Mesendoderm (in vitro differentiated cells): Measurements from ENCODE around the gene CD47.

ENCODE experiments used
- DNase-seq: peaks from one replicate; pipeline ENCODE4 v3.0.0; 2013
- H2AK5ac ChIP-seq: 2 replicates; pipeline ENCODE4 v1.6.1; 2013; ENCODE audit warnings: low read length, inconsistent platforms
- H2BK120ac ChIP-seq: 2 replicates; pipeline ENCODE4 v1.6.1; 2013; ENCODE audit warnings: low read depth, mild to moderate bottlenecking, low read length, moderate library complexity, mixed read lengths
- H2BK15ac ChIP-seq: replicated peaks from 2 replicates; pipeline ENCODE4 v1.6.1; 2013; ENCODE audit warnings: low read depth, mild to moderate bottlenecking, moderate library complexity
- H2BK5ac ChIP-seq: 2 replicates; pipeline ENCODE4 v1.6.1; 2013; ENCODE audit warnings: low read length, inconsistent platforms
- H3K18ac ChIP-seq: 2 replicates; pipeline ENCODE4 v1.6.1; 2013; ENCODE audit warnings: mild to moderate bottlenecking, low read length, mixed read lengths
- H3K23ac ChIP-seq: one replicate; pipeline ENCODE4 v1.6.1; 2013; ENCODE audit warnings: low read length
- H3K27ac ChIP-seq: 2 replicates; pipeline ENCODE4 v1.5.1; 2013; ENCODE audit warnings: low read depth, mild to moderate bottlenecking, inconsistent platforms, low read length, moderate library complexity
- H3K27me3 ChIP-seq: 2 replicates; pipeline ENCODE4 v1.6.1; 2013; ENCODE audit warnings: low read length, control low read depth, mild to moderate bottlenecking, inconsistent platforms; ENCODE audit not compliant: insufficient read depth, poor library complexity
- H3K36me3 ChIP-seq: 2 replicates; pipeline ENCODE4 v1.6.1; 2013; ENCODE audit warnings: low read length, inconsistent platforms; ENCODE audit not compliant: control insufficient read depth, insufficient read depth
- H3K4ac ChIP-seq: one replicate; pipeline ENCODE4 v1.6.1; 2013; ENCODE audit warnings: low read depth, mild to moderate bottlenecking, low read length, moderate library complexity
- H3K4me1 ChIP-seq: 2 replicates; pipeline ENCODE4 v1.6.1; 2013; ENCODE audit warnings: low read depth, low read length, inconsistent platforms; ENCODE audit not compliant: control insufficient read depth
- H3K4me2 ChIP-seq: 2 replicates; pipeline ENCODE4 v1.6.1; 2013; ENCODE audit warnings: low read length
- H3K4me3 ChIP-seq: 2 replicates; pipeline ENCODE4 v1.5.1; 2013; ENCODE audit warnings: mild to moderate bottlenecking, low read length
- H3K56ac ChIP-seq: one replicate; pipeline ENCODE4 v1.6.1; 2013; ENCODE audit warnings: low read length
- H3K79me1 ChIP-seq: 2 replicates; pipeline ENCODE4 v1.6.1; 2013; ENCODE audit warnings: low read length, inconsistent platforms
- H3K79me2 ChIP-seq: 2 replicates; pipeline ENCODE4 v1.6.1; 2013; ENCODE audit warnings: mild to moderate bottlenecking, low read length; ENCODE audit not compliant: control insufficient read depth, insufficient read depth
- H3K9ac ChIP-seq: 2 replicates; pipeline ENCODE4 v1.6.1; 2013; ENCODE audit warnings: low read length, inconsistent platforms
- H4K5ac ChIP-seq: one replicate; pipeline ENCODE4 v1.6.1; 2013; ENCODE audit warnings: low read length
- H4K8ac ChIP-seq: one replicate; pipeline ENCODE4 v1.6.1; 2013; ENCODE audit warnings: low read depth, mild to moderate bottlenecking, control low read depth, low read length, moderate library complexity
- WGBS: extraction: QIAGEN DNeasy Blood & Tissue Kit; methylation state at CpG from one replicate; pipeline ENCODE4 v1.1.7; 2013; ENCODE audit warnings: low lambda C conversion rate, missing lambda C conversion rate; ENCODE audit not compliant: insufficient coverage; ENCODE audit errors: extremely low coverage; 5-methylcytosine and 5-hydroxymethylcytosine counted together

The CD47 gene

GRCh38 chr3:108092501-108092900 is 1.7 kb upstream of the CD47 start:
- H3K4me3 ChIP-seq = no peak overlapping the region
- H3K27ac ChIP-seq = no peak overlapping the region
- no peak overlapping the region for H3K23ac ChIP-seq
- H3K79me2 ChIP-seq = no peaks in the 10 kb centered on the region
- peaks cover 7% of the 10 kb centered on the region for H3K27me3 ChIP-seq
- H2AK5ac ChIP-seq = no peak overlapping the region
- H4K8ac ChIP-seq = no peak overlapping the region
- no peak overlapping the region for H2BK15ac ChIP-seq
- no peak for DNase-seq
- no peak overlapping the region for H3K18ac ChIP-seq
- no CpG with 5 or more reads among the region's 3 CpGs for WGBS
- no peaks in the 10 kb centered on the region for H3K36me3 ChIP-seq
- no peak overlapping the region for H3K9ac ChIP-seq
- no peak overlapping the region for H2BK120ac ChIP-seq
- no peak overlapping the region for H3K4me2 ChIP-seq
- no peaks in the 10 kb centered on the region for H3K4me1 ChIP-seq
- H3K79me1 ChIP-seq = no peaks in the 10 kb centered on the region
- no peak overlapping the region for H3K4ac ChIP-seq
- H3K56ac ChIP-seq = no peak overlapping the region
- no peak overlapping the region for H4K5ac ChIP-seq
- H2BK5ac ChIP-seq = no peak overlapping the region

GRCh38 chr3:108091498-108092250 is 843 bp upstream of the CD47 start:
- Histone ChIP-seq H2BK5ac (no peak overlapping the region), H3K9ac (peak overlapping the region; percentile 71), H3K18ac (peak overlapping the region; percentile 29), H4K5ac (no peak overlapping the region), H3K36me3 (no peaks in the 10 kb centered on the region), H3K4me1 (no peaks in the 10 kb centered on the region), H3K4me3 (peak overlapping the region; percentile 50), H2BK15ac (no peak overlapping the region), H3K4ac (no peak overlapping the region), H3K79me2 (no peaks in the 10 kb centered on the region), H3K79me1 (no peaks in the 10 kb centered on the region), H3K27me3 (peaks cover 7% of the 10 kb centered on the region), H3K27ac (no peak overlapping the region), H3K56ac (peak overlapping the region; percentile 80), H4K8ac (peak overlapping the region; percentile 58), H3K4me2 (peak overlapping the region; percentile 83), H3K23ac (peak overlapping the region; percentile 33), H2AK5ac (no peak overlapping the region), H2BK120ac (no peak overlapping the region)
- DNase-seq = peak; percentile 43
- WGBS = no CpG with 5 or more reads among the region's 41 CpGs

- Histone ChIP-seq H3K27ac (no peak overlapping the region), H3K4me2 (peak overlapping the region; percentile 92), H4K5ac (no peak overlapping the region), H2BK120ac (no peak overlapping the region), H3K56ac (peak overlapping the region; percentile 80), H3K4me3 (peak overlapping the region; percentile 87), H3K23ac (no peak overlapping the region), H3K27me3 (peaks cover 7% of the 10 kb centered on the region), H3K4me1 (no peaks in the 10 kb centered on the region), H3K36me3 (no peaks in the 10 kb centered on the region), H4K8ac (no peak overlapping the region), H3K79me1 (no peaks in the 10 kb centered on the region), H3K18ac (no peak overlapping the region), H3K79me2 (no peaks in the 10 kb centered on the region), H2AK5ac (no peak overlapping the region), H3K9ac (peak overlapping the region; percentile 63), H2BK15ac (no peak overlapping the region), H3K4ac (no peak overlapping the region), H2BK5ac (no peak overlapping the region)
- no CpG with 5 or more reads among the region's 29 CpGs for WGBS
- peak; percentile 57 for DNase-seq
Measured at GRCh38 chr3:108090049-108090700, 656 bp downstream of the CD47 start.

- WGBS = no CpG with 5 or more reads among the region's 10 CpGs
- H2BK5ac ChIP-seq = no peak overlapping the region
- H3K18ac ChIP-seq = no peak overlapping the region
Measured at GRCh38 chr3:108089579-108089978, 1.3 kb downstream of the CD47 start.

GRCh38 chr3:108088697-108089096 is 2.1 kb downstream of the CD47 start:
- Histone ChIP-seq H2BK15ac (no peak overlapping the region), H2BK120ac (no peak overlapping the region), H3K4me2 (no peak overlapping the region), H4K8ac (no peak overlapping the region), H2AK5ac (no peak overlapping the region), H4K5ac (no peak overlapping the region), H3K27ac (no peak overlapping the region), H3K79me2 (no peaks in the 10 kb centered on the region), H3K36me3 (no peaks in the 10 kb centered on the region), H2BK5ac (no peak overlapping the region), H3K9ac (no peak overlapping the region), H3K23ac (no peak overlapping the region), H3K4ac (no peak overlapping the region), H3K4me3 (no peak overlapping the region), H3K79me1 (no peaks in the 10 kb centered on the region), H3K4me1 (no peaks in the 10 kb centered on the region), H3K27me3 (peaks cover 7% of the 10 kb centered on the region), H3K18ac (no peak overlapping the region), H3K56ac (no peak overlapping the region)
- no peak for DNase-seq
- WGBS = no CpG with 5 or more reads among the region's 2 CpGs

More at GRCh38 chr3:108089579-108089978, 1.3 kb downstream of the CD47 start:
- no peak overlapping the region for H3K9ac ChIP-seq
- H2AK5ac ChIP-seq = no peak overlapping the region
- H3K27me3 ChIP-seq = peaks cover 7% of the 10 kb centered on the region
- H3K4me3 ChIP-seq = no peak overlapping the region
- H2BK120ac ChIP-seq = no peak overlapping the region
- H4K8ac ChIP-seq = no peak overlapping the region
- H3K56ac ChIP-seq = no peak overlapping the region
- H3K79me1 ChIP-seq = no peaks in the 10 kb centered on the region
- H2BK15ac ChIP-seq = no peak overlapping the region
- no peaks in the 10 kb centered on the region for H3K4me1 ChIP-seq
- H4K5ac ChIP-seq = no peak overlapping the region
- no peak overlapping the region for H3K4me2 ChIP-seq
- H3K27ac ChIP-seq = no peak overlapping the region
- no peak overlapping the region for H3K4ac ChIP-seq
- no peaks in the 10 kb centered on the region for H3K36me3 ChIP-seq
- peak; percentile 23 for DNase-seq
- H3K79me2 ChIP-seq = no peaks in the 10 kb centered on the region
- H3K23ac ChIP-seq = no peak overlapping the region
